ENCODE data around the gene SH3GL1. TPM values are rescaled to one million over a fixed set of nuclear protein-coding genes. Genes with fewer than 3 reads are reported as not detected.
A peak's percentile ranks its signal among the peaks of the same experiment; 100 is the strongest.

Gene SH3GL1
- total RNA-seq, 2 experiments from 2014 or later = 39.3 to 40.9 TPM

- ChIA-PET CTCF (interaction anchor here (0.8 kb wide), 1 partner anchor 11 kb away, joined by 3 read pairs; the partner anchor contains the start of gene SH3GL1), POLR2A (interaction anchor here (1.6 kb wide), 1 partner anchor 11 kb away, joined by 4 read pairs; the partner anchor contains the start of gene SH3GL1)
- H3K4me1 Mint-ChIP-seq (ENCODE audit: low read depth) = peaks cover 27% of the 10 kb centered on the region
- H3K27ac Mint-ChIP-seq = peak overlapping the region; percentile 65
- peaks cover 45% of the 10 kb centered on the region for H3K4me1 ChIP-seq (ENCODE audit: insufficient read depth, low read length)
- H3K27me3 Mint-ChIP-seq = no peaks in the 10 kb centered on the region
- no peaks in the 10 kb centered on the region for H3K27me3 ChIP-seq (ENCODE audit: control insufficient read depth in 1 of 2, insufficient read depth in 2 of 2, low read length in 2 of 2)
- TF ChIP-seq, protein P1, sequence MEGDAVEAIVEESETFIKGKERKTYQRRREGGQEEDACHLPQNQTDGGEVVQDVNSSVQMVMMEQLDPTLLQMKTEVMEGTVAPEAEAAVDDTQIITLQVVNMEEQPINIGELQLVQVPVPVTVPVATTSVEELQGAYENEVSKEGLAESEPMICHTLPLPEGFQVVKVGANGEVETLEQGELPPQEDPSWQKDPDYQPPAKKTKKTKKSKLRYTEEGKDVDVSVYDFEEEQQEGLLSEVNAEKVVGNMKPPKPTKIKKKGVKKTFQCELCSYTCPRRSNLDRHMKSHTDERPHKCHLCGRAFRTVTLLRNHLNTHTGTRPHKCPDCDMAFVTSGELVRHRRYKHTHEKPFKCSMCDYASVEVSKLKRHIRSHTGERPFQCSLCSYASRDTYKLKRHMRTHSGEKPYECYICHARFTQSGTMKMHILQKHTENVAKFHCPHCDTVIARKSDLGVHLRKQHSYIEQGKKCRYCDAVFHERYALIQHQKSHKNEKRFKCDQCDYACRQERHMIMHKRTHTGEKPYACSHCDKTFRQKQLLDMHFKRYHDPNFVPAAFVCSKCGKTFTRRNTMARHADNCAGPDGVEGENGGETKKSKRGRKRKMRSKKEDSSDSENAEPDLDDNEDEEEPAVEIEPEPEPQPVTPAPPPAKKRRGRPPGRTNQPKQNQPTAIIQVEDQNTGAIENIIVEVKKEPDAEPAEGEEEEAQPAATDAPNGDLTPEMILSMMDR (IDR thresholded peaks at IDR 0.05) = no peak
- H3K9me3 ChIP-seq (ENCODE audit: control insufficient read depth in 1 of 2, insufficient read depth in 1 of 2, low read length in 2 of 2) = no peaks in the 10 kb centered on the region
- peaks cover 41% of the 10 kb centered on the region for H3K36me3 ChIP-seq (ENCODE audit: insufficient read depth, low read length)
- peaks cover 23% of the 10 kb centered on the region for H3K36me3 Mint-ChIP-seq (ENCODE audit: low read depth)
- H3K27ac ChIP-seq (ENCODE audit: low read depth in 1 of 2, low read length in 2 of 2) = no peak overlapping the region
- H3K9me3 Mint-ChIP-seq = no peaks in the 10 kb centered on the region
- DNase-seq (no peak), ATAC-seq (ENCODE audit: poor library complexity) (no peak)
- intact Hi-C loops (cut with DNase I, micrococcal nuclease) = loop anchor here in 1 of 2 experiments (5.0 kb wide), 1 partner anchor 1107 kb away; no protein-coding TSS in a partner anchor
- H3K4me3 ChIP-seq (ENCODE audit: low read length) = no peak overlapping the region
- H3K4me3 Mint-ChIP-seq = no peak overlapping the region
Measured at GRCh38 chr19:4389064-4389375, 11.3 kb downstream of the SH3GL1 start.

- DNase-seq (no peak), ATAC-seq (ENCODE audit: poor library complexity) (no peak)
- CTCF ChIA-PET = interaction anchor here (0.8 kb wide), 1 partner anchor 12 kb away, joined by 3 read pairs; the partner anchor contains the start of gene SH3GL1
- no peaks in the 10 kb centered on the region for H3K9me3 ChIP-seq (ENCODE audit: control insufficient read depth in 1 of 2, insufficient read depth in 1 of 2, low read length in 2 of 2)
- Mint-ChIP-seq H3K4me1 (ENCODE audit: low read depth) (peaks cover 24% of the 10 kb centered on the region), H3K4me3 (no peak overlapping the region), H3K9me3 (no peaks in the 10 kb centered on the region), H3K27ac (no peak overlapping the region), H3K36me3 (ENCODE audit: low read depth) (peaks cover 25% of the 10 kb centered on the region), H3K27me3 (no peaks in the 10 kb centered on the region)
- peaks cover 40% of the 10 kb centered on the region for H3K4me1 ChIP-seq (ENCODE audit: insufficient read depth, low read length)
- H3K27ac ChIP-seq (ENCODE audit: low read depth in 1 of 2, low read length in 2 of 2) = peak overlapping the region in 1 of 2 donors; percentile 2
- intact Hi-C loops (cut with DNase I, micrococcal nuclease) = loop anchor here in 1 of 2 experiments (5.0 kb wide), 1 partner anchor 1106 kb away; no protein-coding TSS in a partner anchor
- H3K36me3 ChIP-seq (ENCODE audit: insufficient read depth, low read length) = peaks cover 41% of the 10 kb centered on the region
- H3K27me3 ChIP-seq (ENCODE audit: control insufficient read depth in 1 of 2, insufficient read depth in 2 of 2, low read length in 2 of 2) = no peaks in the 10 kb centered on the region
- no peak overlapping the region for H3K4me3 ChIP-seq (ENCODE audit: low read length)
- TF ChIP-seq, protein P1 (IDR thresholded peaks at IDR 0.05) = no peak
- POLR2A ChIA-PET = interaction anchor here (1.6 kb wide), 1 partner anchor 12 kb away, joined by 4 read pairs; the partner anchor contains the start of gene SH3GL1
Measured at GRCh38 chr19:4388337-4389063, 11.8 kb downstream of the SH3GL1 start.

DNA sequence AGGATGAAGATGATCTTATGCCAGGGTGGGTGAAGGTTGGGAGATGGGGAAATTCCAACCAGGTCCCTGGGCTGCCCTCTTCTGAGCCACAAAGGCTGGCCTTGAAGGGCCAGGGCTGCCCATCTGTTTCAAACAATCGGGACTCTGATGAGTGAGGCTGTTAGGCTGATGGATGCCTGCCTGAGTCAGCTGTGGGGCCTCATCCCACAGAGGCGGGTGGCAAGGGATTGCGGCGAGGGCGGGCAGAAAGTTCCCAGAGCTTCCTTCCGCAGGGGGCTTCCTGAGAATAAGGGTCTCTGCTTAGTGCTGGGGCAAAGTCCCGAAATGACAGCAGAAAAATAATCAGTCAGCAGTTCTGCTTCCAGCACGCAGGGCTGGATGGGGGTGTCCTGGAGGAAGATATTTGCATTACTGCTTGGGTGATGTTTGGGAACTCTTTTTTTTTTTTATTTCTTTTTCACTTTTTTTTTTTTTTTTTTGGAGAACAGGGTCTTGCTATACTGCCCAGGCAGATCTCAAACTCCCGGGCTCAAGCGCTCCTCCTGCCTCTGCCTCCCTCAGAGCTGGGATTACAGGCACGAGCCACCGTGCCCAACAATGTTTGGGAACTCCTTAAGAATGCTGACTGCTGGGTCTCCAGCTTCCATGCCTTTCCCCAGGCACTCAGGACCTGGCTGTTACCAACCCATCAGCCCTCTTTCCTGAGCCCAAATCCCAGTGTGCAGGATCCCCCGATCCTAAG, 14.1 kb downstream of the SH3GL1 start:
- TF ChIP-seq, protein P1 (IDR thresholded peaks at IDR 0.05) = no peak
- Mint-ChIP-seq H3K36me3 (ENCODE audit: low read depth) (peaks cover 26% of the 10 kb centered on the region), H3K4me1 (ENCODE audit: low read depth) (peaks cover 21% of the 10 kb centered on the region), H3K27ac (no peak overlapping the region), H3K9me3 (no peaks in the 10 kb centered on the region), H3K27me3 (no peaks in the 10 kb centered on the region), H3K4me3 (no peak overlapping the region)
- DNase-seq (no peak), ATAC-seq (ENCODE audit: poor library complexity) (no peak)
- peaks cover 37% of the 10 kb centered on the region for H3K36me3 ChIP-seq (ENCODE audit: insufficient read depth, low read length)
- H3K4me3 ChIP-seq (ENCODE audit: low read length) = no peak overlapping the region
- H3K4me1 ChIP-seq (ENCODE audit: insufficient read depth, low read length) = peaks cover 28% of the 10 kb centered on the region
- H3K27me3 ChIP-seq (ENCODE audit: control insufficient read depth in 1 of 2, insufficient read depth in 2 of 2, low read length in 2 of 2) = no peaks in the 10 kb centered on the region
- intact Hi-C loops (cut with DNase I, micrococcal nuclease) = loop anchor here in 1 of 2 experiments (5.0 kb wide), 1 partner anchor 1104 kb away; no protein-coding TSS in a partner anchor
- ChIA-PET POLR2A (no interaction called here), CTCF (interaction anchor here (0.5 kb wide), 1 partner anchor 28 kb away, joined by 3 read pairs; no protein-coding TSS in a partner anchor)
- no peak overlapping the region for H3K27ac ChIP-seq (ENCODE audit: low read depth in 1 of 2, low read length in 2 of 2)
- no peaks in the 10 kb centered on the region for H3K9me3 ChIP-seq (ENCODE audit: control insufficient read depth in 1 of 2, insufficient read depth in 1 of 2, low read length in 2 of 2)

Measured in CD4-positive, alpha-beta T cell (primary cell).